Esophagus squamous epithelium (tissue), 5 donors: Measurements from ENCODE around the gene BRD7. TPM values are rescaled to one million over a fixed set of nuclear protein-coding genes. Genes with fewer than 3 reads are reported as not detected.

Experiments
- DNase-seq: peaks from one replicate; lab custom pipeline; 2025; lab: John Stamatoyannopoulos, UW
- H3K27ac ChIP-seq, 4 donors: fragments of 200-600 bp; sonication (generic); one replicate each; pipeline ENCODE4 v1.5.1; 2016 to 2019; ENCODE audit warnings: mild to moderate bottlenecking in 1 of 4
- H3K27me3 ChIP-seq, 4 donors: fragments of 200-600 bp; sonication (generic); 1 replicate in 3 of 4; 2 replicates in 1 of 4; pipeline versions ENCODE4 v1.5.1 to v1.6.0; 2017 to 2021; ENCODE audit warnings: antibody characterized with exemption in 1 of 4
- H3K36me3 ChIP-seq, 3 donors: fragments of 200-600 bp; sonication (generic); one replicate each; pipeline ENCODE4 v1.5.1; 2016 to 2019
- H3K4me1 ChIP-seq, 3 donors: fragments of 200-600 bp; sonication (generic); one replicate each; pipeline ENCODE4 v1.5.1; 2017 to 2019
- H3K4me3 ChIP-seq, 4 donors: fragments of 200-600 bp; sonication (generic); 1 replicate in 3 of 4; 2 replicates in 1 of 4; pipeline ENCODE4 v1.5.1; 2016 to 2019; ENCODE audit warnings: mild to moderate bottlenecking in 2 of 4, moderate library complexity in 1 of 4
- H3K9me3 ChIP-seq, 3 donors: fragments of 200-600 bp; sonication (generic); one replicate each; pipeline ENCODE4 v1.5.1; 2016 to 2019
- CTCF ChIP-seq, 6 experiments: fragments of 450-650 bp in 4 of 6; fragments of 200-600 bp in 2 of 6; sonication (generic) in 2 of 6; IDR thresholded peaks; one replicate each; pipeline ENCODE4 v1.5.1; 2016 to 2019; ENCODE audit warnings: antibody characterized with exemption in 6 of 6, mild to moderate bottlenecking in 4 of 6, moderate library complexity in 4 of 6
- POLR2A ChIP-seq, 4 donors: fragments of 450-650 bp; IDR thresholded peaks; one replicate each; pipeline ENCODE4 v1.6.1; 2017; ENCODE audit warnings: antibody characterized with exemption in 4 of 4, mild to moderate bottlenecking in 4 of 4, moderate library complexity in 3 of 4
- WGBS, 2 donors: methylation state at CpG; one replicate each; pipeline ENCODE4 v1.1.5; 2018; 5-methylcytosine and 5-hydroxymethylcytosine counted together
- intact Hi-C: fragments of 100-400 bp; cut with DNase I; formaldehyde crosslinking; loops from one replicate; pipeline ENCODE4 v1.15.0; 2022
- total RNA-seq, 4 donors: library from RNA; depleted of rRNA; stranded (reverse); fragments of >200 nt; gene quantifications; one replicate each; pipeline ENCODE4 v1.1.0, GENCODE V29; 2016
- donor health status: DM: yes; HTN: yes; CAD: no.

BRD7 gene
- total RNA-seq, 4 donors from 2014 or later: 42.0 to 81.9 (median 51.4) TPM

GRCh38 chr16:50282955-50283631, 85.7 kb downstream of the BRD7 start:
- 74 to 89% methylated on average over 6 to 8 of the region's 9 CpGs for WGBS, 2 donors
- no peak for DNase-seq
- Histone ChIP-seq H3K9me3 (peaks cover 0 to 4% (median 0%) of the 10 kb centered on the region in 3 donors), H3K4me1 (peaks cover 16 to 68% (median 32%) of the 10 kb centered on the region in 3 donors), H3K27ac (peak overlapping the region in 2 of 4 donors; percentile 19 to 29), H3K27me3 (no peaks in the 10 kb centered on the region), H3K4me3 (no peak overlapping the region), H3K36me3 (peaks cover 0 to 14% (median 0%) of the 10 kb centered on the region in 3 donors)
- no peak for TF ChIP-seq CTCF (IDR thresholded peaks at IDR 0.05)
- no peak for TF ChIP-seq POLR2A (IDR thresholded peaks at IDR 0.05)
- intact Hi-C loops: no loop called here

- peak overlapping the region in 2 of 4 donors; percentile 20 to 34 for H3K4me3 ChIP-seq
- peaks cover 0 to 4% (median 0%) of the 10 kb centered on the region in 3 donors for H3K9me3 ChIP-seq
- peak overlapping the region; percentile 4 to 73 (median 39) for H3K27ac ChIP-seq
- no peak for TF ChIP-seq CTCF (IDR thresholded peaks at IDR 0.05)
- no peak for TF ChIP-seq POLR2A (IDR thresholded peaks at IDR 0.05)
- intact Hi-C loops: no loop called here
- DNase-seq: peak; percentile 46
- peaks cover 0 to 8% (median 0%) of the 10 kb centered on the region in 3 donors for H3K36me3 ChIP-seq
- WGBS, 2 donors: no CpG with 5 or more reads among the region's 7 CpGs
- H3K4me1 ChIP-seq: peaks cover 16 to 68% (median 32%) of the 10 kb centered on the region in 3 donors
- no peaks in the 10 kb centered on the region for H3K27me3 ChIP-seq
These were observed 86.7 kb downstream of the BRD7 start for GRCh38 chr16:50282010-50282538.

GRCh38 chr16:50281391-50282009, 87.3 kb downstream of the BRD7 start:
- H3K27ac ChIP-seq: peak overlapping the region; percentile 4 to 73 (median 39)
- H3K4me1 ChIP-seq: peaks cover 16 to 68% (median 32%) of the 10 kb centered on the region in 3 donors
- peaks cover 0 to 2% (median 0%) of the 10 kb centered on the region in 3 donors for H3K36me3 ChIP-seq
- DNase-seq: no peak
- 37% methylated on average over 3 to 4 of the region's 21 CpGs for WGBS, 2 donors
- intact Hi-C loops: no loop called here
- no peaks in the 10 kb centered on the region for H3K27me3 ChIP-seq
- H3K9me3 ChIP-seq: peaks cover 0 to 1% (median 0%) of the 10 kb centered on the region in 3 donors
- TF ChIP-seq POLR2A (IDR thresholded peaks at IDR 0.05) (no peak), CTCF (IDR thresholded peaks at IDR 0.05) (no peak)
- H3K4me3 ChIP-seq: peak overlapping the region in 2 of 4 donors; percentile 20 to 34

GRCh38 chr16:50280932-50281331, 87.9 kb downstream of the BRD7 start:
- WGBS, 2 donors: 90 to 100% methylated on average over 1 to 2 of the region's 5 CpGs
- Histone ChIP-seq H3K4me1 (peaks cover 16 to 69% (median 32%) of the 10 kb centered on the region in 3 donors), H3K36me3 (no peaks in the 10 kb centered on the region), H3K9me3 (no peaks in the 10 kb centered on the region), H3K4me3 (no peak overlapping the region), H3K27ac (peak overlapping the region in 3 of 4 donors; percentile 4 to 73 (median 47)), H3K27me3 (no peaks in the 10 kb centered on the region)
- intact Hi-C loops: no loop called here
- no peak for DNase-seq
- TF ChIP-seq POLR2A (IDR thresholded peaks at IDR 0.05) (no peak), CTCF (IDR thresholded peaks at IDR 0.05) (no peak)

GRCh38 chr16:50279504-50279865, 89.3 kb downstream of the BRD7 start:
- Histone ChIP-seq H3K4me3 (no peak overlapping the region), H3K36me3 (no peaks in the 10 kb centered on the region), H3K4me1 (peaks cover 14 to 70% (median 27%) of the 10 kb centered on the region in 3 donors), H3K27ac (peak overlapping the region in 2 of 4 donors; percentile 42 to 63), H3K9me3 (no peaks in the 10 kb centered on the region), H3K27me3 (no peaks in the 10 kb centered on the region)
- intact Hi-C loops: no loop called here
- WGBS, 2 donors: 59% methylated on average over 2 of the region's 2 CpGs; no CpG with 5 or more reads in 1 of the 2 donors
- DNase-seq: no peak
- no peak for TF ChIP-seq POLR2A (IDR thresholded peaks at IDR 0.05)
- no peak for TF ChIP-seq CTCF (IDR thresholded peaks at IDR 0.05)
